Ovary (tissue), 9 donors: ENCODE data around the gene HHIPL1. TPM values are rescaled to one million over a fixed set of nuclear protein-coding genes. Genes with fewer than 3 reads are reported as not detected.

Source experiments
- DNase-seq, 5 donors: peaks; one replicate each; pipeline ENCODE4 v3.0.0-alpha.2; 2019 to 2020
- H3K27ac ChIP-seq, 2 donors: fragments of 200-600 bp; one replicate each; pipeline versions ENCODE4 v1.5.1 to v1.8.0; 2019 to 2022
- H3K27me3 ChIP-seq: fragments of 200-600 bp; one replicate; pipeline ENCODE4 v1.8.0; 2022
- H3K36me3 ChIP-seq: fragments of 200-600 bp; sonication (generic); one replicate; pipeline ENCODE4 v1.5.1; 2019
- H3K4me1 ChIP-seq: one replicate; pipeline ENCODE4 v1.8.1; 2013; ENCODE audit warnings: mild to moderate bottlenecking, moderate library complexity; ENCODE audit not compliant: insufficient read depth
- H3K4me3 ChIP-seq: fragments of 200-600 bp; sonication (generic); one replicate; pipeline ENCODE4 v1.5.1; 2017
- H3K9me3 ChIP-seq, 2 donors: fragments of 200-600 bp in 1 of 2; sonication (generic) in 1 of 2; one replicate each; pipeline versions ENCODE4 v1.5.1 to v1.8.1; 2013 to 2019; ENCODE audit warnings: mild to moderate bottlenecking in 1 of 2, moderate library complexity in 1 of 2
- CTCF ChIP-seq, 3 donors: fragments of 450-650 bp in 2 of 3; fragments of 200-600 bp in 1 of 3; IDR thresholded peaks; one replicate each; pipeline versions ENCODE4 v1.5.1 to v1.8.0; 2016 to 2022; ENCODE audit warnings: antibody characterized with exemption in 3 of 3, mild to moderate bottlenecking in 1 of 3
- EP300 ChIP-seq: sonication (generic); formaldehyde crosslinking; IDR thresholded peaks from one replicate; pipeline ENCODE4 v1.6.1; 2017; ENCODE audit warnings: antibody characterized with exemption
- POLR2A ChIP-seq: fragments of 450-650 bp; IDR thresholded peaks from one replicate; pipeline ENCODE4 v1.6.1; 2017; ENCODE audit warnings: antibody characterized with exemption, mild to moderate bottlenecking, moderate library complexity
- WGBS, 3 donors: extraction: QIAGEN DNeasy Blood & Tissue Kit in 1 of 3; methylation state at CpG; one replicate each; pipeline versions ENCODE4 v1.1.5 to v1.1.7; 2013 to 2017; 5-methylcytosine and 5-hydroxymethylcytosine counted together
- intact Hi-C, 4 donors: fragments of 100-400 bp; cut with DNase I; formaldehyde crosslinking; loops; one replicate each; pipeline versions ENCODE4 v1.11.0 to v1.15.1; 2022 to 2023
- polyA plus RNA-seq, 2 donors: library from polyadenylated mRNA; stranded (reverse); fragments of 200-250 nt in 1 of 2; fragments of 350-450 nt in 1 of 2; fragmentation: Illumina TruSeq in 1 of 2; extraction: RNeasy Lipid Tissue Mini Kit (QIAGEN cat#74804) in 1 of 2; gene quantifications; one replicate each; pipeline ENCODE4 v1.2.3, GENCODE V29; 2013 to 2014
- total RNA-seq, 7 donors: library from RNA; depleted of rRNA in 2 of 7; stranded (reverse); fragments of >200 nt in 2 of 7; fragmentation: NEBNext Ultra II Directional in 3 of 7; extraction: Animal tissue kit (Norgen Biotek cat#: 25700) in 3 of 7; gene quantifications; one replicate each; pipeline versions ENCODE4 v1.1.0 to v1.2.4, GENCODE V29; 2016 to 2023
- donor health status: DM: no; HTN: no; CAD: no; lungs with moderate emphysema.
- donor health status: DM: no; HTN: no; CAD: no.
- donor health status: Bipolar disorder and iron deficiency.
- donor health status: DM: yes; HTN: yes; CAD: no.
- donor health status: DM: no; HTN: no; CAD: no.
- donor health status: DM: yes; HTN: yes; CAD: no.

HHIPL1 gene
- total and polyA plus RNA-seq, 9 donors: 0.48 to 3.8 (median 2.1) TPM

DNA sequence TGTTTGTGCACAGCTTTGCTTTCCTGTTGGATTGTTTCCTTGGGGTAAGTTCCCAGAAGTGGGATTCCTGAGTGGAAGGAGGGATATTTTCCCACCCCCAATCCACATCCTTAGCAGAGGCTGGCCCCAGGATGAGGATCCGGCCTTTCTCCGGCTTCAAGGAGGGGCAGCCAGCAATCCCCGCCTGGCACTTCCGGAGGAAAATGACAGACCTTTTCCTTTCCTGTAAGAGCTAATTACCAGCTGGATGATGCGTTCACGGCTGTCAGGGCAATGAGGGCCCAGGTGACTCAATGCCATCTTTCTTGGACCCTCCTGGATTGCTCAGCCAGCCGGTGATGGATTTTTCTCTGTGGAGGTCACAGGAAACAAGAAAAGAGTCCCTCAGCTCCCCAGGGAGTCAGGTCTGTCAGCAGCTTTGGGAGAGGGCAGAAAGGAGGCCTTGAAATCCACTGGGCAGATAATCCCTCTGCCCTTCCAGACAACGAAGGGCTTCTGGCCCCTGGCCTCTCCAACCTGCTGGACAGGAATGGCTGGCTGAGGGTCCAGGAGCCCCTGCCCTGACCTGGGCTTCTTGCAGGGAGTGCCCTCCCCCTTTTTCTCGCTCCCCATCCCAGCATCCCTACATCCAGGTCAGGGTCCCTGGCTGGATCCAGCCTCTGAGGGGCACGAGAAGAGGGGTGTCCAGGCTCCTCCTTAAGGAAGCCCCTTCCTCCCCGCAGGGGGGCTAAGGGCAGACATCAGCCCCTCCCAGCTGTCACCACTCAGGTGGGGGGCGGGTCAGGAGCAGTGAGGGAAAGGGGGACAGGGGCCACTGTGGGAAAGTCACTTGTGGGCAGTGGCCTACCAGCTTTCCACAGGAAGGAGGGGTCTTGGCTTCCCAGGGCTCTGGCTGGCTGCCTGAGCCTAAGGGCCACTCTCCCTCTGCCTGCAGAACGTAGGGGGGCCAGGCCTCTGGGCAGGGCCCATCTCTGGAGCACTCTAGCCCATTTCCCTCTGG, 24.8 kb upstream of the HHIPL1 start:
- no peaks in the 10 kb centered on the region for H3K27me3 ChIP-seq
- H3K4me1 ChIP-seq: peaks cover 2% of the 10 kb centered on the region
- no peak for TF ChIP-seq EP300
- TF ChIP-seq POLR2A: no peak
- no peak for TF ChIP-seq CTCF (IDR thresholded peaks at IDR 0.05)
- H3K4me3 ChIP-seq: no peak overlapping the region
- DNase-seq: no peak
- no peaks in the 10 kb centered on the region for H3K36me3 ChIP-seq
- WGBS, 3 donors: 68 to 78% (median 76%) methylated on average over 13 of the region's 13 CpGs
- intact Hi-C loops: no loop called here
- no peak overlapping the region for H3K27ac ChIP-seq
- H3K9me3 ChIP-seq: no peaks in the 10 kb centered on the region

GRCh38 chr14:99621948-99622347, 23.0 kb upstream of the HHIPL1 start:
- no peak overlapping the region for H3K4me3 ChIP-seq
- no peaks in the 10 kb centered on the region for H3K9me3 ChIP-seq
- no peak for DNase-seq
- no peak overlapping the region for H3K27ac ChIP-seq
- H3K36me3 ChIP-seq: no peaks in the 10 kb centered on the region
- no peaks in the 10 kb centered on the region for H3K27me3 ChIP-seq
- intact Hi-C loops: no loop called here
- no peaks in the 10 kb centered on the region for H3K4me1 ChIP-seq
- WGBS, 3 donors: 89 to 93% (median 91%) methylated on average over 6 of the region's 6 CpGs
- TF ChIP-seq EP300 (no peak), POLR2A (no peak), CTCF (IDR thresholded peaks at IDR 0.05) (no peak)

DNA sequence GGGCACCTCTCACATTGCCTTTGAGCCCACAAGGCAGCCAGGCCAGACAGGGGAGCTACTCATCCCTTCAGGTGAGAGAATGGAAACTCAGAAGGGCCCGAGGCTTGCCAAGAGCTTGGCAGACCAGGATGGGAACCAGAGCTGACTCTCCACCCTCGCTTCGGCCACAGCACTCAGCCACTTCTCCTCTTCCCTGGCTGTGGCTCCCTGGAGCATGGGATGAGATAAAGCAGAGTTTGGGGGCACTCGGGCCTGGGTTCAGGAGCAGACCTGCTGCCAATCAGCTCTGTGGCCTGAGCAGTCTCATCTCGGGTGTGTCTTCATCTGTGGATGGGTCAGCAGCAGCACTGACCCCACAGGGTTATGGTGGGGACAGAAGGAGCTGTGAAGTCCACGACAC, 20.9 kb upstream of the HHIPL1 start:
- no peak overlapping the region for H3K27ac ChIP-seq
- 69 to 81% (median 74%) methylated on average over 6 of the region's 6 CpGs for WGBS, 3 donors

GRCh38 chr14:99624971-99625370, 20.0 kb upstream of the HHIPL1 start:
- no peaks in the 10 kb centered on the region for H3K9me3 ChIP-seq
- no peak overlapping the region for H3K27ac ChIP-seq
- intact Hi-C loops: loop anchor here in 1 of 4 donors (5.0 kb wide), 1 partner anchor 63 kb away; no protein-coding TSS in a partner anchor
- peaks cover 1% of the 10 kb centered on the region for H3K4me1 ChIP-seq
- TF ChIP-seq EP300 (no peak), CTCF (IDR thresholded peaks at IDR 0.05) (no peak), POLR2A (no peak)
- no peaks in the 10 kb centered on the region for H3K36me3 ChIP-seq
- WGBS, 3 donors: 89 to 93% (median 90%) methylated on average over 13 of the region's 13 CpGs
- no peak for DNase-seq
- H3K27me3 ChIP-seq: no peaks in the 10 kb centered on the region
- H3K4me3 ChIP-seq: no peak overlapping the region

More for the DNA sequence above, 20.9 kb upstream of the HHIPL1 start:
- no peak for TF ChIP-seq EP300
- TF ChIP-seq POLR2A: no peak
- TF ChIP-seq CTCF (IDR thresholded peaks at IDR 0.05): no peak
- Histone ChIP-seq H3K4me1 (peaks cover under 1% of the 10 kb centered on the region), H3K27me3 (no peaks in the 10 kb centered on the region), H3K4me3 (no peak overlapping the region), H3K9me3 (no peaks in the 10 kb centered on the region), H3K36me3 (no peaks in the 10 kb centered on the region)
- DNase-seq: no peak
- intact Hi-C loops: no loop called here
